Mesodermal cell (in vitro differentiated cells): ENCODE results near the gene NXPH4.

ENCODE experiments used
- H3K27ac ChIP-seq: 2 replicates; pipeline ENCODE4 v1.7.0; 2013; ENCODE audit warnings: mild to moderate bottlenecking, low read depth, low read length, moderate library complexity; ENCODE audit not compliant: severe bottlenecking
- H3K36me3 ChIP-seq: 2 replicates; pipeline ENCODE4 v1.7.1; 2013; ENCODE audit warnings: mild to moderate bottlenecking, low read length, moderate library complexity; ENCODE audit not compliant: control insufficient read depth, insufficient read depth
- H3K4me1 ChIP-seq: one replicate; pipeline ENCODE4 v1.7.1; 2013; ENCODE audit warnings: mild to moderate bottlenecking, low read length; ENCODE audit not compliant: insufficient read depth, control insufficient read depth, poor library complexity, severe bottlenecking
- H3K4me3 ChIP-seq: 2 replicates; pipeline ENCODE4 v1.7.0; 2013; ENCODE audit warnings: low read length, control low read depth, mild to moderate bottlenecking; ENCODE audit not compliant: insufficient read depth, poor library complexity, severe bottlenecking; ENCODE audit errors: extremely low read depth
- H3K9me3 ChIP-seq: 2 replicates; pipeline ENCODE4 v1.7.1; 2013; ENCODE audit warnings: mild to moderate bottlenecking, low read length, moderate library complexity; ENCODE audit not compliant: control insufficient read depth
- WGBS, 2 experiments: methylation state at CpG; one replicate each; pipeline ENCODE4 v1.1.5; 2013; ENCODE audit warnings: missing lambda C conversion rate in 2 of 2; ENCODE audit not compliant: insufficient coverage in 2 of 2; 5-methylcytosine and 5-hydroxymethylcytosine counted together

Gene NXPH4

DNA sequence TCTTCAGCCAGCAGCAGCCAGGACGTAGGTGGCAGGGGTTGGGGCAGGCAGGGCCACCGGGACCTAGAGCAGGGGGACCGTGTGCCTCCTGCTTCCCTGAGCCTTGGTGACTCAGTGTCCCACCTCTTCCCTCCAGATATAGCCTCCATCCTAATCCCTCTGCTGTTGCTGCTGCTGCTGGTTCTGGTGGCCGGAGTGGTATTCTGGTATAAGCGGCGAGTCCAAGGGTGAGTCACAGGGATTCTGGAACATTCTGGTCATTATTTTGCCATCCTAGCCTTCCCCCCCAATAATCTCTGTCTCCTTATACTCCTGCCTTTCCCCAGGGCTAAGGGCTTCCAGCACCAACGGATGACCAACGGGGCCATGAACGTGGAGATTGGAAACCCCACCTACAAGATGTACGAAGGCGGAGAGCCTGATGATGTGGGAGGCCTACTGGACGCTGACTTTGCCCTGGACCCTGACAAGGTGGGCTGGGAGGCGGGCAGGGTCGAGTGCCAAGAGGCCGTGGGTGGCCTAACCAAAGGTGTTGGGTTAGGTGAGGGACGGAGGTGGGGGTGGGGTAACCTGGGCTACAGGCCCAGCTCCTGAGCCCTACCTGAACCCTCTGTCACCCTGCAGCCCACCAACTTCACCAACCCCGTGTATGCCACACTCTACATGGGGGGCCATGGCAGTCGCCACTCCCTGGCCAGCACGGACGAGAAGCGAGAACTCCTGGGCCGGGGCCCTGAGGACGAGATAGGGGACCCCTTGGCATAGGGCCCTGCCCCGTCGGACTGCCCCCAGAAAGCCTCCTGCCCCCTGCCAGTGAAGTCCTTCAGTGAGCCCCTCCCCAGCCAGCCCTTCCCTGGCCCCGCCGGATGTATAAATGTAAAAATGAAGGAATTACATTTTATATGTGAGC, 4.5 kb upstream of the NXPH4 start:
- 95 to 98% methylated on average over 7 to 20 of the region's 27 CpGs for WGBS, 2 experiments
- Histone ChIP-seq H3K4me3 (no peak overlapping the region), H3K27ac (no peak overlapping the region), H3K36me3 (peaks cover 60% of the 10 kb centered on the region), H3K4me1 (peaks cover 14% of the 10 kb centered on the region), H3K9me3 (no peaks in the 10 kb centered on the region)

DNA sequence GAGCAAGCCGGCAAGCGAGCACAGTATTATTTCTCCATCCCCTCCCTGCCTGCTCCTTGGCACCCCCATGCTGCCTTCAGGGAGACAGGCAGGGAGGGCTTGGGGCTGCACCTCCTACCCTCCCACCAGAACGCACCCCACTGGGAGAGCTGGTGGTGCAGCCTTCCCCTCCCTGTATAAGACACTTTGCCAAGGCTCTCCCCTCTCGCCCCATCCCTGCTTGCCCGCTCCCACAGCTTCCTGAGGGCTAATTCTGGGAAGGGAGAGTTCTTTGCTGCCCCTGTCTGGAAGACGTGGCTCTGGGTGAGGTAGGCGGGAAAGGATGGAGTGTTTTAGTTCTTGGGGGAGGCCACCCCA, 3.9 kb upstream of the NXPH4 start:
- WGBS, 2 experiments: 80 to 100% methylated on average over 1 to 2 of the region's 7 CpGs
- peaks cover 14% of the 10 kb centered on the region for H3K4me1 ChIP-seq
- H3K4me3 ChIP-seq: no peak overlapping the region
- H3K36me3 ChIP-seq: peaks cover 54% of the 10 kb centered on the region
- no peak overlapping the region for H3K27ac ChIP-seq
- no peaks in the 10 kb centered on the region for H3K9me3 ChIP-seq

DNA sequence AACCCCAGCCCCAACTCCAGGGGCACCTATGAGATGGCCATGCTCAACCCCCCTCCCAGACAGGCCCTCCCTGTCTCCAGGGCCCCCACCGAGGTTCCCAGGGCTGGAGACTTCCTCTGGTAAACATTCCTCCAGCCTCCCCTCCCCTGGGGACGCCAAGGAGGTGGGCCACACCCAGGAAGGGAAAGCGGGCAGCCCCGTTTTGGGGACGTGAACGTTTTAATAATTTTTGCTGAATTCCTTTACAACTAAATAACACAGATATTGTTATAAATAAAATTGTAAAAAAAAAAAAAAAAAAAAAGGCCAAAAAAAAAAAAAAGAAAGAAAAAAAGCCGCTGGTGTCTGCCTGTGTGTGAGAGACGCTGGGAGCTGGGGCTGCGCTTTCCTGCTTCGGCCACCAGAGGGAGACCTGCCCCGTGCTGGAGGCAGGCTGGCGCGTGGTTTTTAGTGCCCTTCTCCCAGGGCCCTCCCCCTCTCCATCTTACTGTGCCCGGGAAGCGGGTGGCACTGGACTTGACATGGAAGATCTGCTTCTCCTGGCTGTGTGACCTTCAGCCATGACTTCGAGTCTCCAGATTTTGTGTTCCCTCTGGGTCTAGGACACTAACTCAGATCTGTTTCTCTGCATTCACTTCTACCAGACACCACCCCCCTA, 3.4 kb upstream of the NXPH4 start:
- Histone ChIP-seq H3K4me1 (peaks cover 14% of the 10 kb centered on the region), H3K36me3 (peaks cover 49% of the 10 kb centered on the region), H3K27ac (no peak overlapping the region), H3K4me3 (no peak overlapping the region), H3K9me3 (no peaks in the 10 kb centered on the region)
- WGBS, 2 experiments: 0 to 2% methylated on average over 7 to 9 of the region's 16 CpGs

DNA sequence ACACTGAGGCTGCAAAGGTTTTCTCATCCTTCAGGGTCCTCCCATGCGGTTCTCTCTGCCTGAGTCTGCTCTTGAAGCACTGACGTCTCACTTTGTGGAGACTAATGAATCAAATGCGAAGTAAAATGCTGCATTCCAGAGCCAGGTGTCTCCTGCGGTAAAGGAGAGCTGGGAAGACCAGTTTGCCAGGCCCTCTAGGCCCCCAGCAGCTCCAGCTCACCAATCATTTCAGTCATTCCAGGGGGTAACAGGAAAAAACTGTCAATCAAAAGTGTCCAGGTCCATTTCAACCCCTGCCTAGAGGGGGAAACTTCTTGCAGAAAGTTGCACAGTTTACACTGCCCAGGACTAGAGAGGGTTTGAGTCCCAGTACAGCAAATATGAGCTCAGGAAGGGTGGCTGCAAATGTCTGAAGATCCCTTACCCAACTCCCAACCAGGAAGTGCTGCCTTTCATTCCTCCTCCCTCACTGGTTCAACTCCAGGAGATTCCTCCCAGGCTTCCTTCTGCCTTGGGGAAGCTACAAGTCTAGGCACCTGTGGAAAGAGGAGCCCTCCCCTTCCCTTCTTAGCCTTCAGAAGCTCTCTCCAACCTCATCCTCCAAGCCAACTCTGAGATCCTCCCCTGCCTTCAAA, 2.7 kb upstream of the NXPH4 start:
- Histone ChIP-seq H3K27ac (no peak overlapping the region), H3K9me3 (no peaks in the 10 kb centered on the region)
- 68 to 81% methylated on average over 4 of the region's 4 CpGs for WGBS, 2 experiments

DNA sequence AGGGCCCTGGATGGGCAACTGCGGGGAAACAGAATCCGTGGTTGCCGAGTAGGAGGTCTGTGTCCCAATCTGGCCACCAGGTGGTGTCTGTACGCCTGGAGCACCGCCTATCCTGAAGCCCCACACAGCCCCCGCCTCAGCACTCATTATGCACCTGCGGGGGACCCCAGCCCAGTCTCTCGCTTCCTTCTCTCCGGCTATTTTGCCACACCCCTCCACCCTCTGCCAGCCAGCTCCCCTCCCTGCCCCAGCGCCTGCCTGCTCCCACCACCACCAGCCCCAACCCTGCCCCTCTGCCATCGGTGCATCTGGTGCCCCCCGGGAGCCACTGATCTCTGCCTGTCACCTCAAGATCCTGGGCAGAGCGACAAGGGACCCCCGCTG, 2.2 kb upstream of the NXPH4 start:
- 9 to 10% methylated on average over 13 to 14 of the region's 14 CpGs for WGBS, 2 experiments

More for the DNA sequence above, 2.7 kb upstream of the NXPH4 start:
- Histone ChIP-seq H3K4me3 (no peak overlapping the region), H3K4me1 (peaks cover 14% of the 10 kb centered on the region), H3K36me3 (peaks cover 42% of the 10 kb centered on the region)

DNA sequence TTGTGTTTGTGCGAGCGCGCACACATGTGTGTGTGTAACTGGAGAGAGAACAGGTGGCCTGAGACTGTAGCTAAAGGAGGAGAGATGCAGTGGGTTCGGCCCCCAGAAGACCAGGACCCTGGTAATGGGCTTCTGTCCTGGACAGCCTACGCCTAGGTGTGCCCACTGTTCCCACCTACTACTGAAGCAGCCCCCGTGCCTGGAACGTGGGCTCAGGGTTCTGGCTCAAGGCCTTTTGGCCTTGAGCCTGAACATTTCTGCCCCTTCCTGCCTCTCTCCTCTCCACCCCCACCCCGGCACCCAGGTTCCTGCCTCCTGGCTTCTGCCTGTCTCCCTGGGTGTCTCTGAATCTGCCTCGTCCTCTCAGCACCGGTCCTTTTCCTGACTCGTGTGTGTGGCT, 1.5 kb upstream of the NXPH4 start:
- Histone ChIP-seq H3K36me3 (peaks cover 32% of the 10 kb centered on the region), H3K9me3 (no peaks in the 10 kb centered on the region), H3K27ac (no peak overlapping the region), H3K4me3 (no peak overlapping the region), H3K4me1 (peaks cover 17% of the 10 kb centered on the region)
- WGBS, 2 experiments: 66 to 70% methylated on average over 7 to 11 of the region's 11 CpGs

More for the DNA sequence above, 2.2 kb upstream of the NXPH4 start:
- Histone ChIP-seq H3K9me3 (no peaks in the 10 kb centered on the region), H3K4me1 (peaks cover 14% of the 10 kb centered on the region), H3K36me3 (peaks cover 37% of the 10 kb centered on the region), H3K4me3 (no peak overlapping the region), H3K27ac (no peak overlapping the region)

DNA sequence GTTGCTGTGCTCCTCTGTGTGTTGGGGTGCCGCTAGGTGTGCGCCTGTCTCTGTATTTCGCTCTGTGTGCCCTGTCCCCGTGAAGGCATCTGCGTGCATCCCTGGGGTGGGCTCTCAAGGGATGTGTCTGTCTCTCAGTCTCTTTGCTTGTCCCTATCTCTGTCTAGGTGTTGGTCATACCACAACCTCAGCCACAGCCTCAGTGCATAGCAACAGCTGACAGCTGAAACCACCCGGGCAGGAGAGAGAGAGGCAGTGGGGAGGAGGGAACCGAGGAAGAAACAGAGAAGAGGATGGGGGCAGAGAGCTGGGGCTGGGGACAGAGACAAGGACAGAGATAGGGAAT, 953 bp upstream of the NXPH4 start:
- H3K4me3 ChIP-seq: no peak overlapping the region
- peaks cover 19% of the 10 kb centered on the region for H3K4me1 ChIP-seq
- WGBS, 2 experiments: 46% methylated on average over 6 to 7 of the region's 7 CpGs

DNA sequence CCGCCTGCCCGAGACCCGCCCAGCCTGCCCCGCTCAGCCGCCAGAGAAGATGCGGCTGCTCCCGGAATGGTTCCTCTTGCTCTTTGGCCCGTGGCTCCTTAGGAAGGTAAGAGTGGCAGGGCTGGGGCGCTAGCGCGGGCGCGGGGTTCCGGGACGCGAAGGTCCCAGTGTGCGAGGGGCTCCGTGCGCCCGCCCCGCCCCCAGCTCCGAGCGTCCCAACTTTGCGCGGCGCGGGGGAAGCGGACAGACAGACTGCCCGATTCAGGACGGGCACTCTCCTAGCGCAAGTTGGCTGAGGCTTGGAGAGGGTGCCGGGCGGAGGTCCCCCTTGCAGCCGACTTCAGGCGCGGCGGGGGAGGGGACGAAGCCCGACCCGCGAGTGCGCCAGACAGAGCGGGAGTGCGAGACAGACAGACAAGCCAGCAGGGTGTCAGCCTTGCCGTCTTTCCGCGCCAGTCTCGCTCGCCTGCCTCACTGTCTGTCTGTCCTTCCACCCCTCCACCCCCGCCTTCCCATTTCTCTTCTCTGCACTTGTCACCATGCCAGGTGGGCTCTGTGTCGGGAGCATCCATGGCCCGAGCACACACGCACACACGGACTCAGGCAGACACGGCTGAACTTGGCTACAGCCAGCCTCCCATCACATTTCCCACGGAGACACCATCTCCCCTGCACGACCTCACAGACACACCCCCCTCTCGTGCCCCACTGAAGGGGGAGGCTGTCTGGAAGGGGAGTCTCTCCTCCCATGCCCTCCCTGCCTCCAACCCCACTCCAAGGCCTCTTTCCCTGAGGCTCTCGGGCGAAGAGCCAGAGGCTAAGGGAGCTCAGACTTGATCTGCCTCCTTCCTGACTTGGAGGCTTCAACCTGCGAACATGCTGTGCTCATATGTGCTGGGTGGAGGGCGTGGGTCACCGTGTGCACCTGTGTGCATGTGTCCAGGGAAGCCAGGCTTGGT, 606 bp downstream of the NXPH4 start:
- WGBS, 2 experiments: 3 to 5% methylated on average over 49 to 54 of the region's 63 CpGs
- Histone ChIP-seq H3K36me3 (peaks cover 13% of the 10 kb centered on the region), H3K4me1 (peaks cover 31% of the 10 kb centered on the region), H3K27ac (no peak overlapping the region), H3K4me3 (peak overlapping the region; percentile 27), H3K9me3 (no peaks in the 10 kb centered on the region)

More for the DNA sequence above, 953 bp upstream of the NXPH4 start:
- Histone ChIP-seq H3K27ac (no peak overlapping the region), H3K9me3 (no peaks in the 10 kb centered on the region), H3K36me3 (peaks cover 27% of the 10 kb centered on the region)

DNA sequence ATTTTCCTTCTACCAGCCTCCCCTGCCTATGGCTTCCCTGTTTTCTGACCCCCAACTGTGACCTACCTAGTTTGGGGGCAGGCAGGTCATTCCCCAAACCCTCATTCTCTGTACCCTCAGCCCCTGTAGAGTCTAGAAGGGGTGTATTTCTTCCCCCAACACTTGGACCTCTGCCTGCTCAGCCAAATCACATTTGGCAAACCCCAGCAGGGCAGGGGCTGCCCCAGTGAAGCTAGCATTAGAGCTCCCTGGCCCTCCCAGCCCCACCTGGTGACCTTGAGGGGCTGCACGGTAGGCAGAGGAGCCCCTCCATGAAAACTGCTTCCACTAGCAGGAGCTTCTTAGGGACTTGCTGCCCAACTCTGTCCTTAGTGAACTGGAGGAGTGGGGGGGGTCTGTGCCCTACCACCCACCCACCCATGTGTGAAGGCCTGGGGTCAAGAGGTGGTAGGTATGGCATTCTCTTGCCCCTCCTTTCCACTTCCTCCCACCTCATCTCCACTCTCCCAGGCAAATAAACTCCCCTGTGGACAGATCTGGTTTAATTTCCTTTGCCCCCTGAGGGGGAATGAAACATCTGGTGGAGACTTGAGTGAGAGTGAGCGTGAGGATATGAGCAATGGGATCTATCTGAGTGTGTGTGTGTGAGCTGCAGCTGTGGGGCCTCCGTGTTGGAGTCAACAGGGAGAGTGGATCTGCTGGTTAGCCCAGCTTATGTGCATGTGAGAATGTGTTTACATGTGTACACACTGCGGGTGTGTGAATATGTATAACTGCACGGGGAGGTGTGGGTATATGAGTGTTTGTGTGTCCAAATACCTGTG, 1.6 kb downstream of the NXPH4 start:
- Histone ChIP-seq H3K4me3 (no peak overlapping the region), H3K9me3 (no peaks in the 10 kb centered on the region), H3K4me1 (peaks cover 22% of the 10 kb centered on the region), H3K27ac (no peak overlapping the region), H3K36me3 (peaks cover 6% of the 10 kb centered on the region)
- WGBS, 2 experiments: 61 to 72% methylated on average over 4 to 5 of the region's 5 CpGs
